GM23338 (cell line): ENCODE results near the gene PDE3B.
"Not testable (repeated sequence)": the region's sequence is repeated elsewhere in the genome, so short reads cannot be mapped to it uniquely, and the experiment has no call there.

Source experiments
- CREB1 ChIP-seq: fragments of 250-450 bp; sonication (Bioruptor Pico); IDR thresholded peaks from 2 replicates; pipeline ENCODE4 v1.5.0; 2020; ENCODE audit warnings: low read depth, mild to moderate bottlenecking, moderate library complexity
- CTCF ChIP-seq, 2 experiments: fragments of 200-600 bp in 1 of 2; sonication (generic) in 1 of 2; conservative IDR thresholded peaks; 2 replicates each; pipeline versions ENCODE4 v1.5.1 to v1.6.1; 2016 to 2017; ENCODE audit warnings: antibody characterized with exemption in 2 of 2, low read depth in 2 of 2, mild to moderate bottlenecking in 2 of 2, moderate library complexity in 1 of 2
- ETS1 ChIP-seq: IDR thresholded peaks from 2 replicates; pipeline ENCODE4 v1.6.1; 2016; ENCODE audit warnings: antibody characterized with exemption
- EZH2 ChIP-seq: fragments of 200-600 bp; sonication (generic); IDR thresholded peaks from one replicate; pipeline ENCODE4 v1.8.0; 2017; ENCODE audit warnings: antibody characterized with exemption, mild to moderate bottlenecking, low read depth; ENCODE audit not compliant: unreplicated experiment
- EZH2phosphoT487 ChIP-seq: fragments of 200-600 bp; sonication (generic); IDR thresholded peaks from one replicate; pipeline ENCODE4 v1.8.1; 2018; ENCODE audit warnings: antibody characterized with exemption; ENCODE audit not compliant: unreplicated experiment
- JUNB ChIP-seq: IDR thresholded peaks from one replicate; pipeline ENCODE4 v1.6.1; 2016; ENCODE audit warnings: antibody characterized with exemption; ENCODE audit not compliant: unreplicated experiment
- NANOG ChIP-seq: IDR thresholded peaks from 2 replicates; pipeline ENCODE4 v1.6.1; 2016; ENCODE audit warnings: antibody characterized with exemption, borderline replicate concordance
- POLR2AphosphoS5 ChIP-seq: IDR thresholded peaks from 2 replicates; pipeline ENCODE4 v1.6.1; 2016; ENCODE audit warnings: antibody characterized with exemption, low read depth
- REST ChIP-seq: IDR thresholded peaks from one replicate; pipeline ENCODE4 v1.6.1; 2018; ENCODE audit warnings: antibody characterized with exemption; ENCODE audit not compliant: unreplicated experiment
- STAT1 ChIP-seq: IDR thresholded peaks from one replicate; pipeline ENCODE4 v1.6.1; 2016; ENCODE audit warnings: antibody characterized with exemption; ENCODE audit not compliant: unreplicated experiment
- ZNF114 ChIP-seq: fragments of 250-450 bp; sonication (Bioruptor Pico); IDR thresholded peaks from 2 replicates; pipeline ENCODE4 v1.5.0; 2020; ENCODE audit warnings: mild to moderate bottlenecking, moderate library complexity
- ZNF331 ChIP-seq: fragments of 250-450 bp; sonication (Bioruptor Pico); IDR thresholded peaks from 2 replicates; pipeline ENCODE4 v1.5.0; 2020; ENCODE audit warnings: low read depth, mild to moderate bottlenecking, moderate library complexity

GRCh38 chr11:14759300-14760012, 115.9 kb downstream of the PDE3B start:
- not testable (repeated sequence) for TF ChIP-seq CTCF (conservative IDR thresholded peaks at IDR 0.05; ENCODE audit: low read depth in 2 of 2); CREB1 (CRISPR knock-in tag); EZH2; ETS1; POLR2AphosphoS5; EZH2phosphoT487; REST; ZNF331 (CRISPR knock-in tag); JUNB; STAT1; ZNF114 (CRISPR knock-in tag); NANOG
